HL-60/S4 treated with phorbol 12-myristate 13-acetate at 8.2 ng/mL for 4 days and 3 days (cell line): ENCODE results near the gene MYADM.

Experiments used
- in situ Hi-C: fragments of 300-500 bp; cut with MboI; formaldehyde crosslinking; loops from 2 replicates; pipeline ENCODE4 v1.15.0; 2022; ENCODE audit warnings: low sequenced_read_pairs

The MYADM gene

GRCh38 chr19:53884256-53884655 is 16.6 kb downstream of the MYADM start:
- in situ Hi-C loops: no loop called here

- in situ Hi-C loops: no loop called here
Observed at GRCh38 chr19:53885036-53885435, 17.4 kb downstream of the MYADM start.

- in situ Hi-C loops: no loop called here
Observed at GRCh38 chr19:53892301-53892980, 24.8 kb downstream of the MYADM start.

GRCh38 chr19:53892981-53893325 is 25.3 kb downstream of the MYADM start:
- in situ Hi-C loops: no loop called here

- in situ Hi-C loops: no loop called here
Observed at GRCh38 chr19:53894707-53895106, 27.0 kb downstream of the MYADM start.

- in situ Hi-C loops: no loop called here
Observed at GRCh38 chr19:53896682-53897081, 29.0 kb downstream of the MYADM start.

- in situ Hi-C loops: no loop called here
Observed at GRCh38 chr19:53897459-53897858, 29.8 kb downstream of the MYADM start.

- in situ Hi-C loops: no loop called here
Observed at GRCh38 chr19:53898166-53898565, 30.5 kb downstream of the MYADM start.

GRCh38 chr19:53898636-53899341 is 31.1 kb downstream of the MYADM start:
- in situ Hi-C loops: no loop called here

- in situ Hi-C loops: no loop called here
Observed at GRCh38 chr19:53900191-53900860, 32.6 kb downstream of the MYADM start.

- in situ Hi-C loops: no loop called here
Observed at GRCh38 chr19:53903055-53903680, 35.5 kb downstream of the MYADM start.

GRCh38 chr19:53904909-53905308 is 37.2 kb downstream of the MYADM start:
- in situ Hi-C loops: no loop called here

GRCh38 chr19:53905787-53906186 is 38.1 kb downstream of the MYADM start:
- in situ Hi-C loops: no loop called here

- in situ Hi-C loops: no loop called here
Observed at GRCh38 chr19:53906211-53907192, 38.8 kb downstream of the MYADM start.

- in situ Hi-C loops: no loop called here
Observed at GRCh38 chr19:53907193-53907581, 39.5 kb downstream of the MYADM start.

GRCh38 chr19:53907690-53908089 is 40.0 kb downstream of the MYADM start:
- in situ Hi-C loops: no loop called here

GRCh38 chr19:53908106-53908934 is 40.6 kb downstream of the MYADM start:
- in situ Hi-C loops: no loop called here

- in situ Hi-C loops: no loop called here
Observed at GRCh38 chr19:53908935-53909415, 41.3 kb downstream of the MYADM start, which contains the start of gene CACNG7. CACNG7 (plus strand) TSS chr19:53909278; CDS start chr19:53912832, 3,554 bp downstream.

- in situ Hi-C loops: no loop called here
Observed at GRCh38 chr19:53909471-53910169, 41.9 kb downstream of the MYADM start.
